HK-2 (cell line): ENCODE data around the gene BEND5.

Experiments used
- DNase-seq: peaks from one replicate; pipeline ENCODE4 v3.0.0-alpha.2; 2018; ENCODE audit not compliant: unreplicated experiment

The BEND5 gene

GRCh38 chr1:48718705-48719104 lies 58.0 kb downstream of the BEND5 start:
- no peak for DNase-seq

GRCh38 chr1:48718116-48718630 lies 58.5 kb downstream of the BEND5 start:
- no peak for DNase-seq

GRCh38 chr1:48717082-48717481 lies 59.6 kb downstream of the BEND5 start:
- no peak for DNase-seq

- no peak for DNase-seq
These were observed 60.8 kb downstream of the BEND5 start for GRCh38 chr1:48715921-48716320.

- DNase-seq: no peak
These were observed 65.8 kb downstream of the BEND5 start for GRCh38 chr1:48710915-48711314.

- DNase-seq: no peak
These were observed 66.4 kb downstream of the BEND5 start for GRCh38 chr1:48710318-48710717.

- DNase-seq: no peak
These were observed 72.0 kb downstream of the BEND5 start for GRCh38 chr1:48704736-48705135.

- DNase-seq: no peak
These were observed 75.2 kb downstream of the BEND5 start for GRCh38 chr1:48701445-48701844.

- DNase-seq: peak; percentile 63
These were observed 79.5 kb downstream of the BEND5 start for GRCh38 chr1:48697066-48697707.

- no peak for DNase-seq
These were observed 81.5 kb downstream of the BEND5 start for GRCh38 chr1:48695161-48695560.

GRCh38 chr1:48693674-48694320 lies 82.9 kb downstream of the BEND5 start:
- DNase-seq: no peak

GRCh38 chr1:48693180-48693579 lies 83.5 kb downstream of the BEND5 start:
- no peak for DNase-seq

- DNase-seq: no peak
These were observed 84.5 kb downstream of the BEND5 start for GRCh38 chr1:48692235-48692634.

GRCh38 chr1:48691429-48692001 lies 85.2 kb downstream of the BEND5 start:
- DNase-seq: no peak

- no peak for DNase-seq
These were observed 88.5 kb downstream of the BEND5 start for GRCh38 chr1:48688102-48688760.

GRCh38 chr1:48687282-48688045 lies 89.2 kb downstream of the BEND5 start:
- no peak for DNase-seq

GRCh38 chr1:48686159-48686558 lies 90.5 kb downstream of the BEND5 start:
- DNase-seq: no peak

- DNase-seq: no peak
These were observed 92.3 kb downstream of the BEND5 start for GRCh38 chr1:48684381-48684780.

- DNase-seq: no peak
These were observed 92.9 kb downstream of the BEND5 start for GRCh38 chr1:48683839-48684238.

- no peak for DNase-seq
These were observed 95.0 kb downstream of the BEND5 start for GRCh38 chr1:48681476-48682305.
